Measurements from ENCODE around the gene LRRTM4.

The LRRTM4 gene

GRCh38 chr2:77348821-77349220 is 173.4 kb downstream of the LRRTM4 start:
- DNase-seq, result no peak
- intact Hi-C loops (cut with DNase I), result no loop called here

GRCh38 chr2:77336013-77336412 is 186.2 kb downstream of the LRRTM4 start:
- intact Hi-C loops (cut with DNase I), result no loop called here
- no peak for DNase-seq

- DNase-seq, result peak in 18 of 42 donors; percentile 2 to 58 (median 26)
- intact Hi-C loops (cut with DNase I), result no loop called here
Measured at GRCh38 chr2:77328134-77328931, 193.8 kb downstream of the LRRTM4 start.

GRCh38 chr2:77325395-77325794 is 196.8 kb downstream of the LRRTM4 start:
- intact Hi-C loops (cut with DNase I), result no loop called here
- no peak for DNase-seq

GRCh38 chr2:77322431-77322830 is 199.7 kb downstream of the LRRTM4 start:
- intact Hi-C loops (cut with DNase I), result no loop called here
- DNase-seq, result no peak

- intact Hi-C loops (cut with DNase I), result no loop called here
- DNase-seq, result peak in 5 of 42 donors; percentile 3 to 19 (median 9)
Measured at GRCh38 chr2:77314721-77315120, 207.5 kb downstream of the LRRTM4 start.

GRCh38 chr2:77310416-77310815 is 211.8 kb downstream of the LRRTM4 start:
- DNase-seq, result no peak
- intact Hi-C loops (cut with DNase I), result no loop called here

GRCh38 chr2:77309725-77310124 is 212.5 kb downstream of the LRRTM4 start:
- intact Hi-C loops (cut with DNase I), result no loop called here

GRCh38 chr2:77301441-77301840 is 220.7 kb downstream of the LRRTM4 start:
- intact Hi-C loops (cut with DNase I), result no loop called here
- no peak for DNase-seq

More at GRCh38 chr2:77309725-77310124, 212.5 kb downstream of the LRRTM4 start:
- DNase-seq, result no peak

- intact Hi-C loops (cut with DNase I), result no loop called here
- no peak for DNase-seq
Measured at GRCh38 chr2:77296791-77297190, 225.4 kb downstream of the LRRTM4 start.

- intact Hi-C loops (cut with DNase I), result no loop called here
- no peak for DNase-seq
Measured at GRCh38 chr2:77294474-77294873, 227.7 kb downstream of the LRRTM4 start.

- intact Hi-C loops (cut with DNase I), result no loop called here
- DNase-seq, result no peak
Measured at GRCh38 chr2:77284353-77284752, 237.8 kb downstream of the LRRTM4 start.

GRCh38 chr2:77271262-77271661 is 250.9 kb downstream of the LRRTM4 start:
- no peak for DNase-seq
- intact Hi-C loops (cut with DNase I), result no loop called here

- no peak for DNase-seq
- intact Hi-C loops (cut with DNase I), result no loop called here
Measured at GRCh38 chr2:77270433-77270832, 251.7 kb downstream of the LRRTM4 start.

GRCh38 chr2:77268626-77269025 is 253.6 kb downstream of the LRRTM4 start:
- intact Hi-C loops (cut with DNase I), result no loop called here
- no peak for DNase-seq

GRCh38 chr2:77232909-77233425 is 289.2 kb downstream of the LRRTM4 start:
- DNase-seq, result no peak
- intact Hi-C loops (cut with DNase I), result no loop called here

GRCh38 chr2:77228391-77228790 is 293.8 kb downstream of the LRRTM4 start:
- no peak for DNase-seq
- intact Hi-C loops (cut with DNase I), result no loop called here

GRCh38 chr2:77210725-77211124 is 311.5 kb downstream of the LRRTM4 start:
- no peak for DNase-seq
- intact Hi-C loops (cut with DNase I), result no loop called here

- intact Hi-C loops (cut with DNase I), result no loop called here
- no peak for DNase-seq
Measured at GRCh38 chr2:77207331-77207730, 314.8 kb downstream of the LRRTM4 start.

- DNase-seq, result peak in 1 of 42 donors; percentile 5
- intact Hi-C loops (cut with DNase I), result no loop called here
Measured at GRCh38 chr2:77201755-77202154, 320.4 kb downstream of the LRRTM4 start.

- no peak for DNase-seq
- intact Hi-C loops (cut with DNase I), result no loop called here
Measured at GRCh38 chr2:77199411-77199810, 322.8 kb downstream of the LRRTM4 start.

Measured in head of caudate nucleus (tissue), 42 donors.